Stomach (tissue), 4 donors: ENCODE measurements around the gene RYR1.

ENCODE experiments used
- POLR2AphosphoS5 ChIP-seq, 3 donors: sonication (generic); formaldehyde crosslinking; IDR thresholded peaks; one replicate each; pipeline ENCODE4 v1.6.1; 2016; ENCODE audit warnings: antibody characterized with exemption in 3 of 3
- TF ChIP-seq, protein P1 (sequence below), 7 experiments: fragments of 450-650 bp in 4 of 7; fragments of 200-600 bp in 3 of 7; sonication (generic) in 3 of 7; IDR thresholded peaks; one replicate each; pipeline ENCODE4 v1.5.1; 2016 to 2019; ENCODE audit warnings: antibody characterized with exemption in 7 of 7, control low read depth in 2 of 7, mild to moderate bottlenecking in 1 of 7

- TF ChIP-seq, protein P1, sequence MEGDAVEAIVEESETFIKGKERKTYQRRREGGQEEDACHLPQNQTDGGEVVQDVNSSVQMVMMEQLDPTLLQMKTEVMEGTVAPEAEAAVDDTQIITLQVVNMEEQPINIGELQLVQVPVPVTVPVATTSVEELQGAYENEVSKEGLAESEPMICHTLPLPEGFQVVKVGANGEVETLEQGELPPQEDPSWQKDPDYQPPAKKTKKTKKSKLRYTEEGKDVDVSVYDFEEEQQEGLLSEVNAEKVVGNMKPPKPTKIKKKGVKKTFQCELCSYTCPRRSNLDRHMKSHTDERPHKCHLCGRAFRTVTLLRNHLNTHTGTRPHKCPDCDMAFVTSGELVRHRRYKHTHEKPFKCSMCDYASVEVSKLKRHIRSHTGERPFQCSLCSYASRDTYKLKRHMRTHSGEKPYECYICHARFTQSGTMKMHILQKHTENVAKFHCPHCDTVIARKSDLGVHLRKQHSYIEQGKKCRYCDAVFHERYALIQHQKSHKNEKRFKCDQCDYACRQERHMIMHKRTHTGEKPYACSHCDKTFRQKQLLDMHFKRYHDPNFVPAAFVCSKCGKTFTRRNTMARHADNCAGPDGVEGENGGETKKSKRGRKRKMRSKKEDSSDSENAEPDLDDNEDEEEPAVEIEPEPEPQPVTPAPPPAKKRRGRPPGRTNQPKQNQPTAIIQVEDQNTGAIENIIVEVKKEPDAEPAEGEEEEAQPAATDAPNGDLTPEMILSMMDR (IDR thresholded peaks at IDR 0.05): no peak
- TF ChIP-seq POLR2AphosphoS5 (IDR thresholded peaks at IDR 0.05): no peak
These were observed 24.4 kb downstream of the RYR1 start for GRCh38 chr19:38457690-38458405.
